NB4 (cell line): Measurements from ENCODE around the gene GPR78.

ENCODE experiments used
- DNase-seq: peaks from one replicate; pipeline ENCODE4 v3.0.0; 2010; ENCODE audit warnings: low read depth
- H3K4me3 ChIP-seq: one replicate; pipeline ENCODE4 v1.5.1; 2011; ENCODE audit warnings: mild to moderate bottlenecking, low read depth, low read length, moderate library complexity
- CTCF ChIP-seq: IDR thresholded peaks from one replicate; pipeline ENCODE4 v1.5.1; 2012; ENCODE audit warnings: low read depth, low read length
- MAX ChIP-seq: IDR thresholded peaks from 2 replicates; pipeline ENCODE4 v1.6.1; 2011; ENCODE audit warnings: low read depth, low read length
- MYC ChIP-seq: IDR thresholded peaks from 2 replicates; pipeline ENCODE4 v1.6.1; 2011; ENCODE audit warnings: low read depth, low read length
- POLR2A ChIP-seq: IDR thresholded peaks from 2 replicates; pipeline ENCODE4 v1.6.1; 2011; ENCODE audit warnings: mild to moderate bottlenecking; ENCODE audit not compliant: insufficient read length; ENCODE audit errors: extremely low read depth

The GPR78 gene

GRCh38 chr4:8607603-8608481 lies 27.6 kb downstream of the GPR78 start:
- TF ChIP-seq MAX (peak; percentile 59; the same call in 1 of the 2 replicates), MYC (peak; percentile 63), POLR2A (no peak), CTCF (peak; percentile 93)
- DNase-seq = peak; percentile 56
- no peak overlapping the region for H3K4me3 ChIP-seq

- TF ChIP-seq CTCF = no peak
- TF ChIP-seq MAX = no peak
- TF ChIP-seq POLR2A = no peak
- no peak for TF ChIP-seq MYC
- DNase-seq = no peak
- H3K4me3 ChIP-seq = no peak overlapping the region
These were observed 28.7 kb downstream of the GPR78 start for GRCh38 chr4:8608714-8609391.

GRCh38 chr4:8609406-8609805 lies 29.2 kb downstream of the GPR78 start:
- DNase-seq = no peak
- TF ChIP-seq MAX (no peak), POLR2A (no peak)
- H3K4me3 ChIP-seq = no peak overlapping the region

- no peak overlapping the region for H3K4me3 ChIP-seq
- TF ChIP-seq CTCF = no peak
- TF ChIP-seq MYC = no peak
- TF ChIP-seq MAX = no peak
- no peak for TF ChIP-seq POLR2A
- DNase-seq = no peak
These were observed 29.7 kb downstream of the GPR78 start for GRCh38 chr4:8609824-8610350.

GRCh38 chr4:8610858-8611616 lies 30.8 kb downstream of the GPR78 start:
- H3K4me3 ChIP-seq = no peak overlapping the region
- DNase-seq = no peak
- no peak for TF ChIP-seq MAX

- DNase-seq = no peak
- H3K4me3 ChIP-seq = no peak overlapping the region
- TF ChIP-seq POLR2A (no peak), CTCF (no peak), MYC (no peak), MAX (no peak)
These were observed 32.5 kb downstream of the GPR78 start for GRCh38 chr4:8612646-8613045.
